Embryonic facial prominence (tissue), 1 donor: ENCODE results near the gene GRPEL1.
A peak's percentile ranks its signal among the peaks of the same experiment; 100 is the strongest.

Experiments used
- DNase-seq: peaks from one replicate; pipeline ENCODE4 v3.0.0-alpha.2; 2016; ENCODE audit errors: extremely low spot score

Gene GRPEL1

GRCh38 chr4:7045553-7045952 is 22.3 kb downstream of the GRPEL1 start:
- DNase-seq = no peak

DNA sequence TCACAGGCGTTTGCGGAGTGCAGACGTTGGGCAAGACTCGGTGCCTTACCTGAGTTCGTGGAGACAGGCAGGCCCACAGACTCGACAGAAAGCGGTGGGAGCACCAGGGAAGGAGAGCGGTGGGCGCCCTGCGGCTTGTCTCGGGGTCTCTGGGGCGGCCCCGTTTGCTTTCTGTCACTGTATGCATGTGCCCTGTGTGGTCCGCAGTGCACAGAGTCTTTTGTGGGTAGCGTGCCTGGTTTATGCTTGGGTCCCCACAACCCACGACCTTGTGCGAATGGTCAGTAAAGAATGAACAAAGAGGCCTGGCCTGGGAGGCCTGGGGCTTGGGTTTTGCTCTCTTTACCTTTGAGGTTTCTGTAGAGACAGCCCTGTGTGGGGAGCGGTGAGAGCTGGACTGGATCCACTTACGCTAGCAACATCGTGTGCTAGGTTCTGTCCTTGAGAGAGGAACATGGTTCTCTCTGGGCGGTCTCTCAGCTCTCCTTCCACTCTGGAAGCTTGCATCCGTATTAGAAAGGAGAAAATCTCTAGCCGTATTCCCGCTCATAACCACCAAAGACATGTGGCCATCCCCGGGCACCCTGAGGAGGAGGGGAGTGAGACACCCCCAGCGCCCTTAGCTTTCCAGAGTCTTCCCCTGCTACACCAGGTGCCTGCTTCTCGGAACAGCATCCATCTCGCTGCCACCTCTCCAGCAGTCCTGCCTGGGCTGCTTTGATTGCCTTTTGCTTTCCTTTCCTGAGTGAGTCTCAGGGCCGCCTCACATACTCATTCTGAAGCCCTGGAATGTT is 23.5 kb downstream of the GRPEL1 start:
- DNase-seq = no peak

GRCh38 chr4:7043284-7044136 is 24.4 kb downstream of the GRPEL1 start, which contains the start of gene TADA2B:
Gene TADA2B, plus strand, starts transcription at chr4:7043372. Its CDS starts 208 bp downstream, at chr4:7043580.
- DNase-seq = no peak

GRCh38 chr4:7042503-7043283 is 25.2 kb downstream of the GRPEL1 start:
- peak; percentile 93 for DNase-seq

DNA sequence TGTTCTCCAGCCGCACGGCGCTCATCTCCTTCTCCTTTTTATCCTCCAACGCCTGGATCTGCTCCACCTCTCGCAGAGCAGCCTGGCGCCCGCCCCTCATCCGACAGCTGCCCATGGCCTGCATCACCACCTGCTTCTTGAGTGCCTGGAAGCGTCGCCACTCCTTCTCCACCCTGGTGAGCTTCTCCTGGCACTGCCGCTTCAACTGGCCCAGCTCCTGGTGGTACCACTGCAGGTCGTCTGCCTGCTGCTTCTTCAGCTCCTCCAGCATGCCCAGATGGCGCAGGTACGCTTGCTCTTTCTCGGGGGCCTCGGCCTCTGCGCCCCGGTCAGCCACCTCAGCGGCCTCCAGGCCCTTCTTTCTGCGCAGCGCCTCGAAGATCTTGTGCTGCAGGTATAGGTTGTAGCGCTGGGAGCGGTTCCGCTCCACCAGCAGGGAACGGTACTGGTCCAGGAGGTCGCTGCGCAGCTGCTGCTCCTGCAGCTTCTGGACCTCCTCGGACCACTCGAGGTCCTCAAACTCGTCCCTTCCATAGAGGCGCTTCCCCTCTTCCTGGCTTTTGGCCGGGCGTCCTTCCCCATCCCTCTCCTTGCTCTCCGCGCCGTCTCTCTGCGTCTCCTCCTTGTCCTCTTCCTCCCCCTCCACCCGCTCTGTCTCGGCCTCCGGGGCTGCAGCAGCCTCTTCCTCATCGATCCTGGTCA is 25.9 kb downstream of the GRPEL1 start:
- peak; percentile 5 for DNase-seq

- DNase-seq = no peak
Observed at GRCh38 chr4:7041246-7041645, 26.6 kb downstream of the GRPEL1 start.

DNA sequence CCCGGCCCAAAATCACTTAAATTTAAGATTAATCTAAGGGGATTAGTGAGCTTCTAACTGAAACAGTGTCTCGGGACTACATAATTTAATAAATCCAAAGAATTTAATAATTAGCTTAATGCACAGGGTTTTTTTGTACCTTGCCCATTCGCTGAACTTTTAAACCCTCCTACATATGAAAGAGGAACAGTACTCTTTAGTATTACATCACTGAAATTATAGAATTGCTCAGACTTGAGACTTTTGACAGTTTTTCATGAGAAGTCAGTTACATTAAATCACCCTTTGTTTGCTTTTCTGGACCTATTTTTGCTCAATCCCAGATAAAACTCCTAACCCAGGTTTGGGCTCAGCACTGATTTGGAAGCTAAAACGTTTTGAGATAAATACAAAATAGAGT is 27.1 kb downstream of the GRPEL1 start:
- no peak for DNase-seq

- DNase-seq = no peak
Observed at GRCh38 chr4:7037425-7037824, 30.4 kb downstream of the GRPEL1 start.

GRCh38 chr4:7034262-7035081 is 33.4 kb downstream of the GRPEL1 start:
- DNase-seq = no peak

- DNase-seq = no peak
Observed at GRCh38 chr4:7032596-7032995, 35.3 kb downstream of the GRPEL1 start.

GRCh38 chr4:7031558-7032449 is 36.1 kb downstream of the GRPEL1 start:
- DNase-seq = no peak

- no peak for DNase-seq
Observed at GRCh38 chr4:7030856-7031255, 37.0 kb downstream of the GRPEL1 start.

DNA sequence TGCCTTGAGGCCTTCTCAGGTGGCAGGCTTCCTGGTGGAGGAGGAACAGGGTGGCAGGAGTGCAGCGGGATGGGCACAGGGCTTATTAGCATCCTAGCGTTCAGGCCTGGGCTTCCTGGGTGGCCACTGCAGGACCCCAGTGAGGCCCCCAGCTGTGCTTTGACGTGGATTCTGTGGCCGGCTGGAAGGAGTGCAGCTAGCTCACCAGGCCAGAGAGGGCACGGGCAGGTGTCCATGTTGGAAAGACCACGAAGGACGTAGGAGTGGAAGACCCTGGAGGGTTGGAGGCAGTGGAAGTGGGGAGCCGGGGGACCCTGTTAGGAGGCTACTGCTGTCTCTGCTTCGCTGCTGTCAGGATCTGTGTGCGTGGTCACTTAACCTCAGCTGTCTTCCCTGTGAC is 37.9 kb downstream of the GRPEL1 start:
- DNase-seq = no peak

- DNase-seq = no peak
Observed at GRCh38 chr4:7029212-7029611, 38.7 kb downstream of the GRPEL1 start.

DNA sequence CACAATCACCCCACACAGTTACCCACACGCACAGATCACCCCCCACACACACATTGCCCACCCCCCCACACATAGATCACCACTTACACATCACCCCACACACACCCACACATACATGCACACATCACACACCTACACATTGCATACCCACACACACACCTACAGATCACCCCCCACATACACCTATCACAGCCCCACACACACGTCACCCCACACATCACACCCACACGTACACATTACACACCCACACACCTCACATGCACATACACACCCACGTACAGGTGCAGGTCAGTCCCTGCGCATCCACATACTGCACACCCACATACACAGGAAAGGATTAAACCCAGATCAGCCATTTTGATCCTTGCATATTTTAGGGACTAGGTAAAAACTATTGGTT is 40.0 kb downstream of the GRPEL1 start:
- DNase-seq = no peak

GRCh38 chr4:7027284-7027683 is 40.6 kb downstream of the GRPEL1 start:
- DNase-seq = no peak

DNA sequence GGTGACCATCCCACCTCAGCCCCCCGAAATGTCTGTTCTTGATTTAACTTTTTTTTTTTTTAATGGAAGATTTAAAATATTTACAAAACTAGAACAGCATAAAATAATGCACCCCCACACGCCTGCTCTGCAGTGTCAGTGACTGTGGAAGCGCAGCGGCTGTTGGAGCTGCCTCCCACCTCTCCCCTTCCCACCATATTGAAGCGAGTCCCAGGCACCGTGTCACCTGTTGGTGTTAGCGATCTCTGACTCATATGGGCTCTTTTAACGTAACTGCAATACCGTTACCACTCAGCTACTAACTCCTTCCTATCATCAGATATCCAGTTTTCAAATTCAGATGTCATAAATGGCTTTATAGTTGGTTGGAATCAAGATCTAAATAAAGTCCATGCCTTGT is 41.8 kb downstream of the GRPEL1 start:
- DNase-seq = no peak

DNA sequence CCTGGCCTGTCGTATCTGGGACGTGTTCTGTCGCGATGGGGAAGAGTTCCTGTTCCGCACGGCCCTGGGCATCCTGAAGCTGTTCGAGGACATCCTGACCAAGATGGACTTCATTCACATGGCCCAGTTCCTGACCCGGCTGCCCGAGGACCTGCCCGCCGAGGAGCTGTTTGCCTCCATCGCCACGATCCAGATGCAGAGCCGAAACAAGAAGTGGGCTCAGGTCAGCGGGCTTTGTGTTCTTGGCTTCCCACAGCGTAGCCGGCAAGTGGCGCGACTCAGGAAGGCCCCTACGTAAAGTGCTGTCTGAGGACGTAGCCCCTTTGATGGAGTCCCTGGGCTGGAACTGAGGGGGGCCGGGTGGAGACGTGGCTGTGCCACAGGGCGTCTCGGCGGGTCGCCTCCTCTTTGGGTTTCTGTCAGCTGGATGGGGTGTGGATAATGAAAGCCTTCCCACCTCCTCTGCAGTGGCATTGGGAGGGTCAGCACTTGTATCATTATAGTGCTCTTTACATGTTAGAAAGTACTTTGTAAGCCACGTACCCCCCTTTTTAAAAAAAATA is 42.7 kb downstream of the GRPEL1 start:
- DNase-seq = no peak

- no peak for DNase-seq
Observed at GRCh38 chr4:7024336-7024890, 43.5 kb downstream of the GRPEL1 start.
